ENCODE measurements around the gene CCR9.

The CCR9 gene

GRCh38 chr3:45907769-45908705 lies 21.7 kb downstream of the CCR9 start:
- TF ChIP-seq ZNF274 (IDR thresholded peaks at IDR 0.05; ENCODE audit: low read depth, low read length), result no peak
- no peak overlapping the region for H3K4me3 ChIP-seq (ENCODE audit: low read length)

DNA sequence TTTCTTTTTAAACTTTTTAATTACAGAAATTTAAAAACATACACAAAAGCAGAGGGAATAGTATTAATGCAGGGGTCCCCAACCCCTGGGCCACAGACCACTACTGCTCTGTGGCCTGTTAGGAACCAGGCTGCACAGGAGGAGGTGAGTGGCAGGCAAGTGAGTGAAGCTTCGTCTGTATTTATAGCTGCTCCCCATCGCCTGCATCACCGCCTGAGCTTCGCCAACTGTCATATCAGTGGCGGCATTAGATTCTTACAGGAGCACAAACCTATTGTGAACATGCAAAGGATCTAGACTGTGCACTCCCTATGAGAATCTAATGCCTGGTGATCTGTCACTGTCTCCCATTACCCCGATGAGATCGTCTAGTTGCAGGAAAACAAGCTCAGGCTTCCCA lies 22.4 kb downstream of the CCR9 start:
- no peak for TF ChIP-seq ZNF274 (IDR thresholded peaks at IDR 0.05; ENCODE audit: low read depth, low read length)
- H3K4me3 ChIP-seq (ENCODE audit: low read length), result no peak overlapping the region

DNA sequence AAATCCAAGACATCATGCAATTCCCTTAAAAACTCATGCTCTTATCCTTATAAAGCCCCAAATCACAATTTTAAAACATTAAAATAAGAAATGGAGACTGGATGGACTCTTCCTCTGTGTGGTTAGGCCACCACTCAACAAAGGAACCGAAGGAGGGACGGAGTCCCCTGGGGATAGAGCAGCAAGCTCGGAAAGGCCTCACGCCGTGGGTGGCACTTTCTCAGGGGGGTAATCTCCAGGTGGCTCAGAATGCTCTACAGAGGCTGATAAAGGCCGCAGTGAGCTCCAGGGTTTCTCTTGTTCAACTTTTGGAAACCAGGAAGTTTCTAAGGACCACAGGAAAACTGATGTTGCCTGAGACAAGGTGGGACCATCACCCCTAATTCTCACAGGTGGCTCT lies 23.2 kb downstream of the CCR9 start:
- no peak overlapping the region for H3K4me3 ChIP-seq (ENCODE audit: low read length)
- no peak for TF ChIP-seq ZNF274 (IDR thresholded peaks at IDR 0.05; ENCODE audit: low read depth, low read length)

DNA sequence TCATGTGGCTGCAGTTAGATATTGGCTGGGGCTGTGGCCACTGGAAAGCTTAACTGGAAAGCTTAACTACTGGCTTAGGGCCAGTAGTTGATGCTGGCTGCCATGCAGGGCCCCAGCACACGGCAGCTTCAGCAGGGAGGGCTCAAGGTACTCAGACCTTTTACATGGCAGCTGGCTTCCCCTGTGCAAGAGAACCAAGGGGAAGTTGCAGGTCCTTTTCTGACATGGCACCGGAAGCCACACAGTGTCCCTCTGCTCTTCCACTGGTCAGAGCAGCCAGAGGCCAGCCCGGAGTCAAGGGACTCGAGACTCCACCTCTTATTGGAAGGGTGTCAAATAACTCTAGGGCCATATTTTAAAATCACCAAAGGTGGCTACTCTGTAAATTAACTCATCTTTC lies 24.5 kb downstream of the CCR9 start:
- no peak overlapping the region for H3K4me3 ChIP-seq (ENCODE audit: low read length)
- no peak for TF ChIP-seq ZNF274 (IDR thresholded peaks at IDR 0.05; ENCODE audit: low read depth, low read length)

- no peak overlapping the region for H3K4me3 ChIP-seq (ENCODE audit: low read length)
- no peak for TF ChIP-seq ZNF274 (IDR thresholded peaks at IDR 0.05; ENCODE audit: low read depth, low read length)
Observed at GRCh38 chr3:45911511-45912226, 25.3 kb downstream of the CCR9 start.

DNA sequence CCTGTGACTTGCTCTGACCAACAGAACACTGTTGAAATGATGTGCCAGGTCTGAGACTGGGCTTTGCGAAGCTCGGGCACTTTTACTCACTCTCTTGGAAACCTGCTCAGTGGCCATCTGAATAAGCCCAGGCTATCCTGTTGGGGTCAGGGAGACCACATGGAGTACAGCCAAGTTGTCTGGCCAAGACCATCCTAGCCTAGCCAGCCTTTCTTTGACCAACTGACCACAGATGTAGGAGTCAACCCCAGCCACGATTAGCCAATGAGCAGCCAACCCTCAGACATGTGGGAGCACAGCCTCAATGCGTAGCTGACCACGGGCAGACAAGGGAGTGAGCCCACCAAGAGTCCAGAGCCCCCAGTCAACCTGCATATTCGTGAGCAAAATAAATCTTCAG lies 26.1 kb downstream of the CCR9 start:
- no peak for TF ChIP-seq ZNF274 (IDR thresholded peaks at IDR 0.05; ENCODE audit: low read depth, low read length)

GRCh38 chr3:45914362-45915058 lies 28.2 kb downstream of the CCR9 start:
- no peak for TF ChIP-seq ZNF274 (IDR thresholded peaks at IDR 0.05; ENCODE audit: low read depth, low read length)
- H3K4me3 ChIP-seq (ENCODE audit: low read length), result no peak overlapping the region

More for the DNA sequence above, 26.1 kb downstream of the CCR9 start:
- no peak overlapping the region for H3K4me3 ChIP-seq (ENCODE audit: low read length)

- TF ChIP-seq ZNF274 (IDR thresholded peaks at IDR 0.05; ENCODE audit: low read depth, low read length), result no peak
- no peak overlapping the region for H3K4me3 ChIP-seq (ENCODE audit: low read length)
Observed at GRCh38 chr3:45915059-45915439, 28.7 kb downstream of the CCR9 start.

GRCh38 chr3:45915518-45916231 lies 29.3 kb downstream of the CCR9 start:
- no peak for TF ChIP-seq ZNF274 (IDR thresholded peaks at IDR 0.05; ENCODE audit: low read depth, low read length)
- no peak overlapping the region for H3K4me3 ChIP-seq (ENCODE audit: low read length)

DNA sequence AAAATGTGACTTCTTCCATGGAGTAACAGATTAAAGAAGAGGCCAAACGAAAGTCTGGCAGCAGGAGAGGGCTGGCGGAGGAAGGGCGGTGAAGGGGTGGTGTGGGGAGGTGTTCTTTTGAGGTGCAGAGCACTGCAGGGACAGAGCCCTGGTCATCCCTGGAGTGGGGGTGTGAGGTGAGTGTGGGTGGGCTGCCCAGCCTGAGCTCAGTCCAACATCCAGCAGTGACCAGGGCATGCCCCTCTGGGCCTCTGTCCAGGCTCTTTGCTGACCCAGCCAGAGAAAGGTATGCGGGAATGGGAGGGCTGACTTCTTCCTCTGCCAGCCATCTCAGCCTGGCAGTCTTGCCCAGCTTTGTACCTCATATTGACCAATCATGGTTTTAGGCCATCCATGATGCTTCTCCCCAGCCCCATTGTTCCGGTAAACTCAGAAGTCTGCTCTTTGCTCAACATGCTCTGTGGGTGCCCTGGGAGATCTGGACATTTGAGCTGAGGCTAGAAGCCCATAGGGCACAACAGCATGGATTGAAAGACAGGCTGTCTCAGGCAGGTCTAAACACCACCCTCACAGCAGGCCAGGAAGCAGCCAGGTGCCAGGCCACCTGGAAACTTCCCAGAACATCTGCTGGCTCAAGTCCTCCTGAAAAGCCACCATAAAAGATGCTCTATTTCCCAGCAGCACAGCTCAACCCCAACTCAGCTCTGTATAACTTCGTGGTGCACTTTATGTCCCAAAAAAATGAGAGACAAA lies 31.0 kb downstream of the CCR9 start:
- no peak for TF ChIP-seq ZNF274 (IDR thresholded peaks at IDR 0.05; ENCODE audit: low read depth, low read length)
- no peak overlapping the region for H3K4me3 ChIP-seq (ENCODE audit: low read length)

- H3K4me3 ChIP-seq (ENCODE audit: low read length), result no peak overlapping the region
- no peak for TF ChIP-seq ZNF274 (IDR thresholded peaks at IDR 0.05; ENCODE audit: low read depth, low read length)
Observed at GRCh38 chr3:45921158-45922038, 35.1 kb downstream of the CCR9 start.

- no peak overlapping the region for H3K4me3 ChIP-seq (ENCODE audit: low read length)
- TF ChIP-seq ZNF274 (IDR thresholded peaks at IDR 0.05; ENCODE audit: low read depth, low read length), result no peak
Observed at GRCh38 chr3:45922039-45922326, 35.6 kb downstream of the CCR9 start.
